ENCODE results near the gene HOXB2.

Gene HOXB2

DNA sequence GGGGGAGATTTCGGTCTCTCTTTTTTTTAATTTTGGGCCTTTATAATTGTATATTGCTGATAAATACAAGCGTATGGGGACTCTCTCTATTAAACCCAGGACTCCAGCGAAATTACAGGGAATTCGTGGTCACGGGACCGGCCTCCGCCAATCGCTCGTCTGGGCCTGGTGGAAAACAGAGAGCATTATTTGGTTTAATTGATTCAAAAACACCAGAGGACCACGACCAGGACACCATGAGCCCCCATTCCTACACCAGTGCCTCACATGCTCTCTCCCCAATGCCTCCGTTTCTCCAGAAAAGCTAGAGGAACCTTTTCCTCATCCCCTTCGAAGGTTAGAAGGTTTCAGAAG is at the start of gene HOXB2:
Gene HOXB2, minus strand, starts transcription at position 88 of the 354 bp plus-strand sequence. CDS start 198 bp downstream, outside the sequence.
- no peak for DNase-seq

DNA sequence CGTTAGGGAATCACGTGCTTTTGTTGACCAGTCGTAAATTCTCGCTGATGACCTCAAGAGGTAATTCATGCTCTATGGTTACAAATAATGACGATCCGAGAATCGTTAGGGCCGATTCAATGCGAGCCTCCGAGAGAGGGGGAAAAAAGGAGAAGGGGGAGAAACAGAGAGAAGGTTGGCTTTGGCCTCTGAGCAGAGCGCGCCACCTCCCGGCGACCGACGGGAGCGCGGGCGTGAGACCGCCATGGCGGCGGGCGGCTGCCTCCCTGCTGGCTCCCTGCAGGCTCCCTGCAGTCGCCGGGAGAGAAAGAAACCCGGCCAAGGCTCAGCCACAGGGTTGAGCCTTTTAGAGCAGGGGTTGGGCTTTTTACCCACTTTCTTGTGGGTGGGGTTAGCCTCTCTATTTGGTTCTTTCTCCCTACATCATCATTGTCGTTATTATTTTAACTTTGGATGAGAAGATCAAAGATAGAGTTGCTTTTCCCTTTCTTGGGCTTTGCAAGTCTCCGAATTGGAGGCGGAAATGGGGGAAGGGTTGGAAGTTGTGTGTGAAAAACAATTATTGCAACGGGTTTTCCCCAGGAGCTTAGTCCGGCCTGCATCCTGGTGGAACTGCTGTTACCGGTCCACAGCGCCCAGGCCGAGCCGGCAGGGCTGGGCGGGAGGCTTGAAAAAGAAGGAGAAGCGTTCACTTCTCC is 49.1 kb upstream of the HOXB2 start:
- DNase-seq: peak; percentile 28

GRCh38 chr17:48593126-48593829 is 48.4 kb upstream of the HOXB2 start, which contains the start of gene HOXB5:
HOXB5 (minus strand) TSS chr17:48593779; CDS start chr17:48593682, 97 bp downstream.
- DNase-seq: no peak

- no peak for DNase-seq
These were observed 47.7 kb upstream of the HOXB2 start for GRCh38 chr17:48592577-48592976.

DNA sequence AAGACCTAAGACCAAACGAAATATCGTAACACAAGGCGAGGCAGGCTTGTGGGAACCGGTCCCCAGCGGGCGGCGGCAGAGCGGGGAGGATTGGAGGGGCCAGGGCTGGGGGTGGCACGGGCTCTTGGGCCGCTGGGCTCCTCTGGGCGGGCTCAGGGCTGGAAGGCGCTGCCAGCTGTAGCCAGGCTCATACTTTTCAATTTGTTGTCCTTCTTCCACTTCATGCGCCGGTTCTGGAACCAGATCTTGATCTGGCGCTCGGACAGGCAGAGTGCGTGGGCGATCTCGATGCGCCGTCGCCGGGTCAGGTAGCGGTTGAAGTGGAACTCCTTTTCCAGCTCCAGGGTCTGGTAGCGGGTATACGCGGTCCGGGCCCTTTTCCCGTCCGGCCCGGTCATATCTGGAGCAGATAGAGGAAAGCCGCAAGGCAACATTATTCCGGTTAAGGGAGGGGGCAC is 47.2 kb upstream of the HOXB2 start:
- DNase-seq: no peak

DNA sequence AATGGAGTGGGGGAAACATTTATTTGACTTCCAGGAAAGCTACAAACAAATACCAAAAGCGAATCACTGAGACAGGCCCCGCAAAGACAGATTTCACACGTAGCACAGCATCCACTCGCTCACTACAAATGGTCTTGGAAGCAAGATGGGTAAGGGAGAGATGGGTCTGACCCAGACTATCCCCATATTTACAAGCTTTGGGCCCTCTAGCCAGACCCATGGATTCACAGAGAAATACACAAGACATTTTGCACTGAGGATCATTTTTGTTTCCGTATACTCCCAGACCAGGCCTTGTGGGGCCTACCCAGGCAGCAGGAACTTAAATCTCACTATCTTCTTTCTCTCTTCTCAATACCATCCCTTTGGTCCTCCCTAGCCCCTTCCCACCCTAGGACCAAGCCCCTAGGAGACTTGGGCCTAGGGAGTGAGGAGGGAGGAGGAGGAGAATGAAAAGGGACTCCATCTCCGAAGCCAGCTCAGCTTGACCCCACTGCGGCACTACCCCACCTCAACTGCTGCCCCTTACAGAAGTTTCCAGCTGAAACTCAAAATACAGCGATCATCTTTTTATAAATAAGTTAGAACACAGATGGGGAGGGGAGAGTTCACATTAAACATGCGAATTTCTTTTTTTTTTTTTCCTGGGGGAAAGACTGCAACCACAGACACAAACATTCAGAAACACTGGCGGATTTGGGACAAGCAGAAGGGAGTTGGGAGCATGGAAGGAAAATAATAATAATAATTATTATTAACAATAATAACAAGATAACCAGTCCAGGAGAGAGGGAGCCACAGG is 46.5 kb upstream of the HOXB2 start:
- no peak for DNase-seq

DNA sequence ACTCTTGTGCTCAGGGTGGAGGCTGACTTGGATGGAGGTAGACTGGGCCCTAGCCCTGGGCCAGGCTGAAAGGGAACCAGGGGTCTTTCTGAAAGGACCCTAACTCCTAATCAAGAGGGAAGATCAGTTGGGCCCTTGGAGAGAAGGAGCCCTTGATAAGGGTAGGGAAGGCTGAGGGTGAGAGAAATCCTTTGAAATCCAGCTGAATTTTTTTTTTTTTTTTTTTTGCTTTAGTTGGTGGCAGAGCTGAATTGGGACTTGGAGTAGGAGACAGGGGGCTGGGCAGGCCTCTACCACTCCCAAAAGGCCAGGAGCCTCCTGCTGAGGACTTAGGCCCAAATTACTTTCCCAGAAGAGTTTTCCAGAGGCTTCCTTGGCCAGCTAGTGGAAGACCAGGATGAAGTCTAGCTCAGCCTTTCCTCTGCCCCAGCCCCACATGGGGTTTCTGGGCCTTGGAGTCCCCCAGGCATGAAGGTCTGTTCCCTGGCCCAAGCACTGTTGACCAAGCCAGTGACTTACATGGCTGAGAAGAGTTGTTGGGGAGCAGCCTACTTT is 45.8 kb upstream of the HOXB2 start:
- DNase-seq: no peak

DNA sequence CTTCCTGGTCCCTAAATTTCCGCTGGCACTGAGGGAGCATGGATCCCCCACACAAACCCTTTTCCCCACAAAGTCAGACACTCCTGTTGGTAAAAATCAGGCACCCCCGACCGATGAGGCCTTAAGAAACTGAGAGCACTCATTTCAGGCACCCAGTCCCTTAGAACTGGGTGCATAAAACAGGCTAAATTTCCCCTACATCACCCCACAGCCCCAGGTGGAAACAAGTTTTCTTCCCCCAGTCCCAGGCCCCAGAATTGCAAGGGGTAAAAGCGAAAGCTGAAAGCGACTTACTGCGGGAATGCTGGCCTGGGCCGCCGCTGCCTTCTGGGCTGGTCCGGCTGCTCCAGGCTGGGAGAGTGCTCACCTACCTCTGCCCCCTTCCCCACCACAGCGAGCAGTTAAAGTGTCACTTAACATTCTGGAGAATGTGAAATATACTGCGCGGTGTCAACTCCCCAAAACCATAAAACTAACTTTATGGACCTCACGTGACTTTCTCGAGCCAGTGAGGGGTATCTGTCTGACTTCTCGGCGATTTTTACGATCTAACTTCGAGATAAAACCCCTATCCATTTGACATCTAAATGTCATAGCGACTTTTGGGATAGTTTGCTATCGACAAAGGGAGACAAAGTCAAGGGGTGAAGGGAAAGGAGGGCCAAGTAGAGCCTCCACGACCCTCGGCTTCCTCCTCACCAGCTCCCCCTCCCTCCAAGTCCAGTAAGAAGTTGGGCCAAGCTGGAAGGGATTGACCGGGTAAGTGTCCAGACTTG is 45.1 kb upstream of the HOXB2 start, which contains the start of gene HOXB3:
Gene HOXB3, minus strand, starts transcription at position 411 of the 776 bp plus-strand sequence. CDS start 37,767 bp downstream, outside the sequence.
- no peak for DNase-seq

DNA sequence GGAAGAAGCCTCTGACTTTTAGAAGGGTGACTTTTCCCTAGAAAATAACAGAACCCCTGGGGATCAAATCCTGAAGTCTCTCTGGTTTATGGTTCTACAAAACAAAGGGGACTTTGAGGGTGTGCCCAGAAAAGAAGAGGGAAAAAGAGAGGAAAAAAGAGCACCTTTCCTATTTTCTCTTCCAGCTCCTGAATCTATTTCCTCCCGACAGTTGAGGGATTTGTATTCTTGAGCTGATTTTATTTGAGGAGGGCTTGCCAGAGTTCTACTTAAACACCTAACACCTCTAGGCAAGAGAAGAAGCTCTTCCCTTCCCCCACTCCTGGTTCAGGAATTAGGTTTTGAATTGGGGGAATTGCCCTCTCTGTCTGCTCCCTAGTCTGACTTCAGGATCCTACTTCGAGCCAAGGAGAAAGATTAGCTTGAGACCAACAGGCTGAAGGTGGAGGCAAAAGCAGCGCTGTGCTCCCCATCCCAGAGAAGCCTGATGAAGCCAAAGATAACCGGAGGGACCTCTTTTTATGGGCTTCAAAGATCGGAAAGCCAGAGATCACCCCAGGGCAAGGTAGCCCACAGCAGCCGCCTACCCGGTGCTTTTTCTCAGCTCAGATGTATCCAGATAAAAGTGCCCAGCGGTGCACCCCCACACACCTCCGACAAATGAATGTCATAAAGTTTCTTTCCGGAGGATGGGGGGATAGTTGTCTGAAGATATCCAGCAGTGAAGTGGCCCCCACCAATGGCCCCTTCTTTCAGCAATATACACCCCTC is 44.3 kb upstream of the HOXB2 start:
- DNase-seq: no peak

GRCh38 chr17:48588528-48588927 is 43.6 kb upstream of the HOXB2 start:
- DNase-seq: no peak

DNA sequence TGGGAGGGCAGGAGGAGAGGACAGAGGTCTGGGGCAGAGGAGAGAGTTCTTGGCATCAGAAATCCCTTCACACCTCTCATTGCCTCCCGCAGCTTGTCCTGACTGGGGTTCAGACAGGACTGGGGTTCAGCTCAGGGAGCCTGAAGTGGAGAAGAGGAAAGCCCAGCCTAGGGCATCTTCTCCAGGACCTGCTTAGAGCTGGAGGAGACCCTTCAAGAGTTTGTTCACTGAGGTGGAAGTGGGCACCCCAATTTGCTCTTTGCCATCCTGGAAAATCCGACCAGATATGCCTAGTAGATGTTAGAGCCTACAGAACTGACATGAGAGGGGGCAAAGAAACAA is 43.1 kb upstream of the HOXB2 start:
- no peak for DNase-seq

- no peak for DNase-seq
These were observed 42.6 kb upstream of the HOXB2 start for GRCh38 chr17:48587276-48588073.

- DNase-seq: no peak
These were observed 41.7 kb upstream of the HOXB2 start for GRCh38 chr17:48586355-48587258.

- DNase-seq: no peak
These were observed 39.4 kb upstream of the HOXB2 start for GRCh38 chr17:48584223-48584741.

GRCh38 chr17:48583708-48584222 is 38.9 kb upstream of the HOXB2 start:
- DNase-seq: no peak

DNA sequence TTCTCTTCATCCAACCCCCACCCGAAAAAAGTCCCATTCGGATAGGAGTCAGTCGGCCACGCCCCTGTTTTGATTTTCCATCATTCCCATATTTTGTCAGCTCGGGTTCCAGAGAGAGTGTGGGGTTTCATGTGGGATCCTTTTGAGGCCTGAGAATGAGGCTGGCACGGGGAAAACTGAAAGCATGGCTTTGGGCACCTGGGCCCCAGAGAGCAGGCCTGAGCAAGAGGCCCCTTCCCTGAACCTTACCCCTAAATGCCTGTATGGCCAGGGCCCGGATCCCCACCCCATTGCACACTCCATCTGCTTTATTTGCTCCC is 37.8 kb upstream of the HOXB2 start:
- no peak for DNase-seq

- no peak for DNase-seq
These were observed 35.0 kb upstream of the HOXB2 start for GRCh38 chr17:48579760-48580554.

GRCh38 chr17:48579471-48579759 is 34.5 kb upstream of the HOXB2 start:
- DNase-seq: no peak

Data from NCI-H2171 (cell line).